ENCODE data around the gene CPNE1. TPM values are rescaled to one million over a fixed set of nuclear protein-coding genes. Genes with fewer than 3 reads are reported as not detected.

CPNE1 gene
- total RNA-seq, 2 donors from 2014 or later, result 69.1 to 84.1 TPM

GRCh38 chr20:35662551-35662950 lies 2.1 kb downstream of the CPNE1 start:
- intact Hi-C loops (cut with DNase I), result loop anchor here in 1 of 2 donors (5.0 kb wide), 1 partner anchor 45 kb away; the partner anchor contains the start of gene SPAG4
- DNase-seq (no peak), ATAC-seq (no peak)

DNA sequence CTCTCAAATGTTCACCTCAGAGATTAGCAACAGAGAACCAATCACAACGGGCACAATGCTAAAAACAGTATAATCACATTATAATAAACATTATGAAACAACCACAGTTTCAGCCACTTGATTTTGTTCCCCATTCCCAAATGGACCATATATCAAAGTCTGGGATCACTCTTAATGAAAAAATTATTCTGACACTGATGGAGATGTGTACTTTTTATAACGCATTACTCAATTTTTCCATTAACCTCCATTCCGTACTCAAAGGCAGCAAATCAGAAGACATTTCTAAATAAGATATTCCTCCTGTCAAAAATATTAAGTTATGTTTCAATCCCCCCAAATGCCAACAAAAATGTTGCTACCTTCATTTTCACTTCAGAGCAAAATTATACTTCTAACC lies 2.8 kb downstream of the CPNE1 start:
- intact Hi-C loops (cut with DNase I), result loop anchor here in 1 of 2 donors (5.0 kb wide), 1 partner anchor 45 kb away; the partner anchor contains the start of gene SPAG4
- no peak for DNase-seq
- ATAC-seq, result no peak

DNA sequence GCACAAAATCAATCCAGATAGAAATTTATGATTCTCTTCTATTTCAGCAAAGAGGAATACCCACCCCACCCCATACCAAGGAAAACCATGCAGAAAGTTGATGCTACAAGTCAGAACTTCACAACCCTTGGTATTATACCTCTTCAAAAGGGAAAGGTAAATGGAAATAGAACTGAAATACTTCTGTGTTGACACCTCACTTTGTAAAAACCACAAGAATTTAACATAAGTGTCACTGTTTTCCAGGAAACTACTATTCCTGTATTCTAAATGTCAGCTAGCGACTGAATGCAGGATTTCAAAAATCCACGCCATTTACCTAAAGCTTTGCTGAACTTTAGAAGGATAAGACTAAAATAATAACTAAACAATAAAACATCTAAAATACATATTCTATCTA lies 3.6 kb downstream of the CPNE1 start:
- intact Hi-C loops (cut with DNase I), result loop anchor here in 1 of 2 donors (5.0 kb wide), 1 partner anchor 44 kb away; the partner anchor contains the start of gene SPAG4
- ATAC-seq (no peak), DNase-seq (no peak)

DNA sequence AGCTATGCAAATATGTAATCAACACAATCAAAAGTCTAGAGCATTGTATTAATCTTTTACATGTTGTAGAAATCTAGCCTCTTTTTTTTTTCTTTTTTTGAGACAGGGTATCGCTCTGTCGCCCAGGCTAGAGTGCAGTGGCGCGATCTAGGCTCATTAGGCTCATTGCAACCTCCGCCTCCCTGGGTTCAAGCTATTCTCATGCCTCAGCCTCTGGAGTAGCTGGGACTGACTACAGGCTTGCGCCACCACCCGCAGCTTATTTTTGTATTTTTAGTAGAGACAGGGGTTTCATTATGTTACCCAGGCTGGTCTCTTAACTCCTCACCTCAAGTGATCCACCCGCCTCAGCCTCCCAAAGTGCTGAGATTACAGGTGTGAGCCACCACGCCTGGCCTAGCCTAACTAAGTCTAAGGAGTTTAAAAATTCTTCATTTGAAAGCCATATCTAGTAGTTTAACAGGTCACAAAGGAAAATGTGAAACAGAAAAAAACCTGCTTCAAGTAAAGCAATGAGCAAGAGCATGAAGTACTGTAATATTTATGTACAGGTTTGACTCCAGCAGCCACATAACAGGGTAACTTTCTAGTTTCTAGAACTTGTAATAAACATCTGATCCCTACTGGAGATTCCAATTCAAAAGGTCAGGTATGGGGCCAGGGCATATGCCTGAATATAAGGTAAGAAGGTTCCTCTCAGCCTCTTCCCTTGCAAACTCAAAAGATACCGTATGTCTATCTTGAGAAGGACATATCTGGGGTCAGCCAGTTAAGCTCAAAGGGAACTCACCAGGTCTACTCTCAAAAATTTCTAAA lies 4.4 kb downstream of the CPNE1 start:
- intact Hi-C loops (cut with DNase I), result loop anchor here in 1 of 2 donors (5.0 kb wide), 1 partner anchor 43 kb away; the partner anchor contains the start of gene SPAG4
- DNase-seq (no peak), ATAC-seq (no peak)

DNA sequence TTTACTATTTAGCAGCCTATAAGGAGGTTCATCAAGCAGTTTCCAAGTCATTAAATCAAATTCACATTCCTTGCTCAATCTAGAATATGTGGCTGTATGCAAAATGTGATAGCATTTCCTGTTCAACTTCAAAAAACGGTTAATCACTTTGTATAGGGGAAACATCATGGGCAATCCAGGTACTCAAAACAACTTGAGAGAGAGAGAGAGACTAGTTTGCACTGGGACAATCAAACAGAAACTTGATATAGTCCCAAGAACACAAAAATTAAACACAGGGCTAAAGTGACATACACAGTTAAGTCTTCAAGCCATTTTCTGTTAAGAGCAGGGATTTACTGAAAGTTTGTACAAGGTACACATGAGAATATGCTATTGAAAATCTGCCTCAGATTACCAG lies 7.4 kb downstream of the CPNE1 start:
- DNase-seq, result no peak
- intact Hi-C loops (cut with DNase I), result no loop called here
- no peak for ATAC-seq

DNA sequence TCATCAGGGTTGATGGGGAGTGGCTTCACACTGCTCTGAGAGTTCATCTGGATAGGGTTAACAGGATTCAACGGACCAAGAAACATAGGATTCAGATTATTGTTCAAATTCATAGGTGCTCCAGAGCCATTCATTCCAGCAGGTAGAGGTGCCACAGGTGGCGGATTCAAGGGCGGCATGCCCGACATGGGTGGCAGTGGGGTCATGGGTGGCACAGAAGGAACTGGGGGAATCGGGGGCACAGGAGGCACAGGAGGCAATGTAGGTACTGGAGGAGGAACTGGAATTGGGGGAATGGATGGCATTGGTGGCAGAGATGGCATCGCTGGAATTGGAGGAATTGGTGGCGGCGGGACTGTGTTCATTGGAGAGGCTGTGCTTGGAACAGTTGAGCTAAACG lies 10.3 kb downstream of the CPNE1 start:
- ATAC-seq (no peak), DNase-seq (no peak)
- intact Hi-C loops (cut with DNase I), result no loop called here

GRCh38 chr20:35653893-35654292 lies 10.8 kb downstream of the CPNE1 start:
- intact Hi-C loops (cut with DNase I), result no loop called here
- ATAC-seq (no peak), DNase-seq (no peak)

DNA sequence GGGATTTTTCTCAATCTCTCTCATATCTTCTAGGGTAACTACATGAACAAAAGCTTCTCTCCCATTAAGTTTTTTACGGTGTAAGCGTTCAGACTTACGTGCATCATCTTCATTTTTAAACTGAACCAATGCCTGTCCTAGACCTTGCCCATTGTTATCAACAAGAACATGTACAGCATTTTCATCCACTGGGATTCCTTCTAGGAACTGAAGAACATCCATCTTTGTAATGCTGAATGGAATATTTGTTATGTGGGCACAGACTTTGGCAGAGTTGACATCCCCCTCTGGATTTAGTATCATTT lies 11.3 kb downstream of the CPNE1 start:
- intact Hi-C loops (cut with DNase I), result no loop called here
- ATAC-seq (no peak), DNase-seq (no peak)

DNA sequence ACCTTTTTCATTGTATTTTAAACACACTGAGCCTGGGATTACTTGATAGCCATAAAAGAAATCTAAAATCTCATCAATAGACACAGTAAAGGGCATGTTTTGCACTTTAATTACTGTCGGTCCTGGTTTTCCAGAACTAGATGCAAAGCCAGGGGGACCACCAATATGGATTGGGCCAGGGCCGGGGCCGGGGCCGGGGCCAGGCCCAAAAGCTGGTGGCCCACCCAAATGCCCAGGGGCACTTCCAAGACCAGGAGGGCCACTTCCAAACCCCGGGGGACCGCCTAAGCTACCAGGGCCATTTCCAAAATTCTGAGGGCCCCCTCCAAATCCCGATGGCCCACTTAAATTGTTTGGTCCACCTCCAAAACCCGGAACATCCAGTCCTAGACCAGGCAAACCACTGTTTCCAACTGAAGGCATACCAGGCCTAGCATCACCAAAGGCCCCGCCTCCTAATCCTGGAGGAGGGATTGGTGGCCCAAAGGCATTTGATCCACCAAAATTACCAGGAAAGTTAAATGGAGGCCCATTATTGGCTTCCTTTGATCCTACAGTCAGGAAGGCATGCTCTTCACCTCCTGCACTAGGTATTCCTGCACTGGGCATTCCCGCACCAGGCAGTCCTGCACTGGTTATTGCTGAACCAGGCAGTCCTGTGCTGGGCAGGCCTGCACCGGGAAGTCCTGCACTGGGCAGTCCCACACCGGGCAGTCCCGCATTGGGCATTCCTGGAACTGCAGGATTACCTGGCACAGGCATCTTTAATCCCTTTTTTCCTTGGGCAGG lies 11.9 kb downstream of the CPNE1 start:
- ATAC-seq, result peak in 1 of 2 donors; percentile 26
- intact Hi-C loops (cut with DNase I), result no loop called here

GRCh38 chr20:35651958-35652357 lies 12.7 kb downstream of the CPNE1 start:
- ATAC-seq, result no peak
- intact Hi-C loops (cut with DNase I), result no loop called here

More for the DNA sequence above, 11.9 kb downstream of the CPNE1 start:
- no peak for DNase-seq

GRCh38 chr20:35650632-35651031 lies 14.1 kb downstream of the CPNE1 start:
- ATAC-seq, result no peak
- intact Hi-C loops (cut with DNase I), result no loop called here
- DNase-seq, result no peak

More at GRCh38 chr20:35651958-35652357, 12.7 kb downstream of the CPNE1 start:
- DNase-seq, result no peak

- intact Hi-C loops (cut with DNase I), result no loop called here
- ATAC-seq (no peak), DNase-seq (no peak)
These were observed 15.9 kb downstream of the CPNE1 start for GRCh38 chr20:35648836-35649235.

- intact Hi-C loops (cut with DNase I), result no loop called here
- DNase-seq, result no peak
- no peak for ATAC-seq
These were observed 19.9 kb downstream of the CPNE1 start for GRCh38 chr20:35644806-35645205.

- no peak for DNase-seq
- intact Hi-C loops (cut with DNase I), result no loop called here
- no peak for ATAC-seq
These were observed 21.7 kb downstream of the CPNE1 start for GRCh38 chr20:35643045-35643444.

DNA sequence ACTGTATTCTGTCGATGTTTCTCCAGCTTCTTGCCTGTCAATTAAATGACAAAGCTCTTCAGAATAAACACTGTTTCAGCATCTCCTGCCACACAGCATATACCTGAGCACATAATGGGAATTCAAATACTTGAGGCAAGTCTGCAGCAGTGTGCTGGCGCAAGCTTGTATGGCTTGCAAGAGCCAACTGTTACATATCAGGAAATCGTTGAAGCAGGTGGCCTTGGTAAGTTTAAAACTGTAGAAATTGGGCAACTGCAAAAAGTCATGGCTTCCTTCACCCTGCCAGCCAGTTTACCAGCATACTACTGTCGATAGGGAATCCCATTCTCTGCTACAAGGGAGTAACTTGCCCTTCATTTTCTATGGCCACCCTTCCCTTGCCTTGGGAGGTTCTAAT lies 23.0 kb downstream of the CPNE1 start:
- DNase-seq, result no peak
- intact Hi-C loops (cut with DNase I), result no loop called here
- no peak for ATAC-seq

DNA sequence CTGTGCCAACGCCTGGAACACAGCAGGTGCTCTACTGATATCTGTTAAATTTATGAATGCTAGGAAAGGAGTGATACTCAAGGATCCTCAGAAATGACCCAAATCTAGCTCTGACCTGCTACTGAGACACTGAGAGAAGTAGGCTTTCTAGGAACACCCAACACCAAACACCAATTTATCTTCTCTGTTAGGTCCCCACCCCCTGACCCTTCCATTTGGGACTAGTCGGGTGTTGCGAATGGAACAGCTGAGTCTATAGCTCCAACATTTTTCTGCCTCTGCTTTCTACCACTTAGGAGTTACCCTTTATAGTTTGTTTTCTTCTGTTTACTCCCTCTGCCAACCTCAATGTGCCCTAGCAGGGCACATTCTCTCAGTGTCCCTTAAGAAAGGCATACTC lies 24.0 kb downstream of the CPNE1 start:
- ATAC-seq (no peak), DNase-seq (no peak)
- intact Hi-C loops (cut with DNase I), result no loop called here

GRCh38 chr20:35638751-35639150 lies 25.9 kb downstream of the CPNE1 start:
- intact Hi-C loops (cut with DNase I), result no loop called here
- ATAC-seq (no peak), DNase-seq (no peak)

GRCh38 chr20:35637276-35637675 lies 27.4 kb downstream of the CPNE1 start:
- DNase-seq (no peak), ATAC-seq (no peak)
- intact Hi-C loops (cut with DNase I), result no loop called here

DNA sequence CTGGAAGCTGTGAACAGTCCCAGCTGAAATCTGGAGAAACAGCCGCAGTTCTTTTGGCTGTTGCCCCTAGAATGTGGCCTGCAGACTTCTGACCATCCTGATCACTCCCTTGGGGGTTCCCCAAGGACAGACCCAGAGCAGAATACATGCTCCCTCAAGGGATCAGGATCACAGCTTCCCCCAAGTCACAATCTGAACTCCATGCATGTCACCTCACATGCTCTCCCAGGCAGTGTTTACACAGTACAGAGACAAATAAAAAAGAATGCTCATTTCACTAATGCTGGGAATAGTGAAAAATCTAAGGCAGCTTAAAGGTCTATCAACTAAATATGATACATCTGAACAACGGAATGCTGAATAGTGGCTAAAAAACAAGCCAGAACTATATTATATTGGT lies 28.6 kb downstream of the CPNE1 start:
- ATAC-seq, result peak in 1 of 2 donors; percentile 48
- no peak for DNase-seq
- intact Hi-C loops (cut with DNase I), result no loop called here

DNA sequence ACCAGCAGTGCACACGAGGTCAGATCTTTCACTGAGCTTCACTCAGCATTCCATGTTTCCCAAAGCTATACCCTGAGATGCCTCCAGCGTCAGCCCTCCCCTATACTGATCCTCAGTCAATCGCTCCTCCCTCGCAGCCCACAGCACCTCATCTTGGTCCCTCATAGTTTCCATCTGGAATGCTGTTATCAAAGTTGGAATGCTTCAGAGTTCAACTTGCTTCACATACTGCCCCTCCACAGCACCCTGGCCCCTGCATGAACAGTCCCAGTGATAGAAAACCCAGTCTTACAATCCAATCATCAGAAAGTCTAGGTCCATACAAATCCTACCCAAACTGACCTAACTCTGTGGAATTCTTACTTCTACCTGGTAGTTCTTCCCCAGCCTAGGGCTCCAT lies 29.0 kb downstream of the CPNE1 start:
- intact Hi-C loops (cut with DNase I), result no loop called here
- ATAC-seq, result peak in 1 of 2 donors; percentile 31
- DNase-seq, result no peak
